GM19452 (cell line): ENCODE data around the gene NFIA.

Experiments used
- ATAC-seq: cut with Tn5 transposase; IDR thresholded peaks from one replicate; pipeline ENCODE4 v1.9.1; 2021; ENCODE audit not compliant: unreplicated experiment

The NFIA gene

GRCh38 chr1:61289232-61290098 lies 207.1 kb downstream of the NFIA start:
- ATAC-seq, result no peak

- no peak for ATAC-seq
Observed at GRCh38 chr1:61290525-61290924, 208.2 kb downstream of the NFIA start.

GRCh38 chr1:61293197-61293596 lies 210.8 kb downstream of the NFIA start:
- no peak for ATAC-seq

- no peak for ATAC-seq
Observed at GRCh38 chr1:61293986-61294504, 211.7 kb downstream of the NFIA start.

- no peak for ATAC-seq
Observed at GRCh38 chr1:61294930-61295329, 212.6 kb downstream of the NFIA start.

- no peak for ATAC-seq
Observed at GRCh38 chr1:61295818-61296537, 213.6 kb downstream of the NFIA start.

- ATAC-seq, result no peak
Observed at GRCh38 chr1:61297887-61298286, 215.5 kb downstream of the NFIA start.

- no peak for ATAC-seq
Observed at GRCh38 chr1:61299463-61299862, 217.1 kb downstream of the NFIA start.

GRCh38 chr1:61300899-61301298 lies 218.5 kb downstream of the NFIA start:
- no peak for ATAC-seq

- ATAC-seq, result peak; percentile 69
Observed at GRCh38 chr1:61301824-61302657, 219.7 kb downstream of the NFIA start.

GRCh38 chr1:61307422-61308142 lies 225.2 kb downstream of the NFIA start:
- ATAC-seq, result no peak

GRCh38 chr1:61310057-61310456 lies 227.7 kb downstream of the NFIA start:
- no peak for ATAC-seq

- ATAC-seq, result no peak
Observed at GRCh38 chr1:61310538-61310937, 228.2 kb downstream of the NFIA start.

GRCh38 chr1:61313906-61314422 lies 231.6 kb downstream of the NFIA start:
- ATAC-seq, result no peak

- ATAC-seq, result no peak
Observed at GRCh38 chr1:61315011-61315410, 232.7 kb downstream of the NFIA start.

- ATAC-seq, result no peak
Observed at GRCh38 chr1:61316493-61316892, 234.1 kb downstream of the NFIA start.

GRCh38 chr1:61318319-61319125 lies 236.2 kb downstream of the NFIA start:
- peak; percentile 100 for ATAC-seq

- ATAC-seq, result no peak
Observed at GRCh38 chr1:61320575-61320974, 238.2 kb downstream of the NFIA start.

- no peak for ATAC-seq
Observed at GRCh38 chr1:61322008-61322744, 239.8 kb downstream of the NFIA start.
